ENCODE measurements around the gene STK10.

DNA sequence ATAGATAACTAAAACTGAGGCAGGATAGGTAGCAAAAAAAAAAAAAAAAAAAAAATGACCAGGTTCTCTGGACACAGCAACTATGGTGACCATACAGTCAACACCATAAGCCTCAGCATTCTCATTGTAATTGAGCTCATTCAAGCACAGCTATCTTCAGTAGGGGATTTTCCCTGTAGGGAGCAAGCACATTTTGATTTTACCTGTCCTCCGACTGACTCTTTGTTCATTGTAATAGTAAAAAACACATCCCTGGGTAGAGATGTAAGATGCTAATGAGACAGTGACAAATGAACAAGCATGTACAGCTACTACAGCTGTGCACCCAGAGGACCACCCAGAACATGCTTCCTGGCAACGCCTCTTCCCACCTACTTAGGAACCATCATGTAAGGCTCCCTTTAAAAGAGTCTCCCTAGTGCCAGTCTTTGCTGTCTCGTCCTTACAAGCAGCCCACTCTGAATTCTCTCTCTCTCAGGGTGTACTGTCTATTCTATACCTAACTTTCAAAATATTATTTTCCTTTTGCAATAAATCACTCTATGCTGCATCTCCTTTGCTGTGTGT lies 116.6 kb downstream of the STK10 start:
- TF ChIP-seq EZH2 (IDR thresholded peaks at IDR 0.05; ENCODE audit: low read depth, unreplicated experiment), result no peak
- TF ChIP-seq, protein P1, sequence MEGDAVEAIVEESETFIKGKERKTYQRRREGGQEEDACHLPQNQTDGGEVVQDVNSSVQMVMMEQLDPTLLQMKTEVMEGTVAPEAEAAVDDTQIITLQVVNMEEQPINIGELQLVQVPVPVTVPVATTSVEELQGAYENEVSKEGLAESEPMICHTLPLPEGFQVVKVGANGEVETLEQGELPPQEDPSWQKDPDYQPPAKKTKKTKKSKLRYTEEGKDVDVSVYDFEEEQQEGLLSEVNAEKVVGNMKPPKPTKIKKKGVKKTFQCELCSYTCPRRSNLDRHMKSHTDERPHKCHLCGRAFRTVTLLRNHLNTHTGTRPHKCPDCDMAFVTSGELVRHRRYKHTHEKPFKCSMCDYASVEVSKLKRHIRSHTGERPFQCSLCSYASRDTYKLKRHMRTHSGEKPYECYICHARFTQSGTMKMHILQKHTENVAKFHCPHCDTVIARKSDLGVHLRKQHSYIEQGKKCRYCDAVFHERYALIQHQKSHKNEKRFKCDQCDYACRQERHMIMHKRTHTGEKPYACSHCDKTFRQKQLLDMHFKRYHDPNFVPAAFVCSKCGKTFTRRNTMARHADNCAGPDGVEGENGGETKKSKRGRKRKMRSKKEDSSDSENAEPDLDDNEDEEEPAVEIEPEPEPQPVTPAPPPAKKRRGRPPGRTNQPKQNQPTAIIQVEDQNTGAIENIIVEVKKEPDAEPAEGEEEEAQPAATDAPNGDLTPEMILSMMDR (conservative IDR thresholded peaks at IDR 0.05; ENCODE audit: low read depth in 2 of 2), result no peak
- TF ChIP-seq POLR2AphosphoS5 (IDR thresholded peaks at IDR 0.05; ENCODE audit: low read depth), result no peak
- no peak for TF ChIP-seq ETS1 (IDR thresholded peaks at IDR 0.05)
- TF ChIP-seq EZH2phosphoT487 (IDR thresholded peaks at IDR 0.05; ENCODE audit: unreplicated experiment), result no peak
- no peak for TF ChIP-seq STAT1 (IDR thresholded peaks at IDR 0.05; ENCODE audit: unreplicated experiment)
